Stimulated activated CD8-positive, alpha-beta memory T cell treated with anti-CD3 and anti-CD28 coated beads, Interleukin-4, amount 100 ng/mL, for 1 hour (primary cell): ENCODE measurements around the gene ASB13.
"Not testable (repeated sequence)": the region's sequence is repeated elsewhere in the genome, so short reads cannot be mapped to it uniquely, and the experiment has no call there.

Experiments used
- DNase-seq, 2 donors: peaks; one replicate each; pipeline ENCODE4 v3.0.0-alpha.2; 2020; ENCODE audit warnings: low read depth in 2 of 2, low spot score in 1 of 2

ASB13 gene

DNA sequence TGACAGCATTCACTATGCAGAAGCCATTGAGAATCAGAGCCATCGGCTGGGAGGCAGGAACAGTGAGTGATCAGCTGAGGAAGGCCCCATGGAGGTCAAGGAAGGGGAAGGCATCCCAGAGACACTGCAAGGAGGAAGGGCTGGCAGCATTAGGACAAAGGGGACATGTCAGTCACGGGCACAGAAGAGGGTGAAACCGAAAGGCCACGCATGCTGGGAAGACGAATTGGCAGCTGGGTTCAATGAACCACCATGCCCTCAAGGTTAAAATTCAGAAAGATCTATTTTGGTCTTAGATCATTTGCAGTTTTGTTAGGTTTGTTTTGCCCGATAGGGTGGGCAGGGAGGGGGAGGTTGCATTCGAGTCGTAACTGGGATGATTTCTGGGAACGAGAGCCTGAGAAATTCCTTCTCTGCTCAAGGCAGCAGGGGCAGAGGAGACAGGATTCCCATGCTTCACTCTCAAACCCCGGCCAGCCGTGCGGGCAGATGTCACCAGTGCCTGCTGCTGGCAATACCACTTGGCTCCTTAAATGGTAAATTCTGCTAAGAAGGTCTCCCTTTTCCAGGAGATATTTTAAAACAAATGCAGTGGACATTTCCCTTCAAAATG lies 57.7 kb downstream of the ASB13 start:
- no peak for DNase-seq

DNA sequence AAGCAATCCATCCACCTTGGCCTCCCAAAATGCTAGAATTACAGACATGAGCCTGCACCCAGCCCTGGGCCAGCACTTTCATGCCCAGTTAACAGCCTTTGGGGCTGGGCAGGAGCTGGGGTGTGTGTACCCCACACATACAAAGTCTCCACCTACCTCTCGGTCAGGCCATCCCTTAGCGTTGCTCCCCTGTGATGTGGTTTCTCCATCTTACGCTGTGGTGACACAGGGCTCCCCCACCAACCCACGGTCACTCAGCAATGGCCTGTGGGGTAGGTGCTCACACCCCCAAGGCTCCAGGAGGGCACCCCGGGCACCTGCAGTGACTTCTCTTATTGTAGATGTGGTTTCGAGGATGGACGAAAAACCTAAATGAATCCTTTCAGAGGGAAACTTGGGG lies 58.8 kb downstream of the ASB13 start:
- no peak for DNase-seq

DNA sequence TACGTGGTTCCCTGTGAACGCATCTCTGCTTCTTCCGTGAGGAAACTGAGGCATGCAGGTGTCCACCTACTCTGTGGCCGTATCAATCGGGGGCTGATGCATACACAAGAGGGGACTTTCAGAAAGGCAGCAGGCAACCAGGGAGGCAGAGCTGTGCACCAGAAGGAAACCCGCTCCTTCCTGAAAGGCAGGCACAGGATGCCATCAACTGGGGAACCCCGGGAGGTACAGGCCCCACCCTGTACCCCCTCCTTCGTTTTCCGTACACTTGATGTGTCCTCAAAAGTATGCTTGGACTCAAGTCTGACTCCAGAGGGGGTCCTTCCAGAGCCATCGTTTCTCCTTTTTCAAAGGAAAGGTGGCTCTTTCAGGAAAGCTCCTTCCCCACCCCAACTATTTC lies 59.5 kb downstream of the ASB13 start:
- DNase-seq: no peak

DNA sequence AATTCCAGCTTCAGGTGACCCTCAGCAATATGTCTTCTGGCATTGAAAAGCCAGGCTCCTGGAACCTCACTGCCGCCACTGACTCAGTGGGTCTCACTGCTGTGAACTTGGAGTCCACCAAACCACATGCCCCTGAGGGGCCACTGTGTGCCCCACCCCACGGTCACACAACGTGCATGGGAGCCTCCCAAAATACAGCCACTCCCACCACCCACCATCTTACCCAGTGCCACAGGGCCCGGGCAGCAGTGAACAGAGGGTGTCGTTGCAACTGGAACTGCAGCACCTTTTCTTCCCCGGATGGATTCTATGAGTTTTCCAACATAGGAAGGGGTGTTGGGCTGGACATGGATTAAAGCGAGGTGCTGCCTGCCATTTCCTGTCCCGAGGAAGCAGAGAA lies 60.1 kb downstream of the ASB13 start:
- DNase-seq: no peak

DNA sequence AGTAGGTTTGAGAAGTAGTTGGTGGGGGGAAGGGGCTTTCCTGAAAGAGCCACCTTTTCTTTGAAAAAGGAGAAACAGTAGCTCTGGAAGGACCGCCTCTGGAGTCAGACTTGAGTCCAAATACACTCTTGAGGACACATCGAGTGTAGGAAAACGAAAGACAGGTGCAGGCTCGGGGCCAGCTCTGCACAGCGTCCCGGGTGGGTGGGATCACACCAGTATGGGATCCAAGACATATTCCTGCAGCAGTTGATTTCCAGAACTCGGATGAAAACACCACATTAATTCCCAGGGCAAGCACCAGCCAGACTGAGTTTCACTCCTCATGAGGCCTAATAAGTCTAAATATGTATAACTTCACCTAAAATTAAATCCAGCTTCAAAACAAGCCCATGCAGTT lies 61.4 kb downstream of the ASB13 start:
- no peak for DNase-seq

DNA sequence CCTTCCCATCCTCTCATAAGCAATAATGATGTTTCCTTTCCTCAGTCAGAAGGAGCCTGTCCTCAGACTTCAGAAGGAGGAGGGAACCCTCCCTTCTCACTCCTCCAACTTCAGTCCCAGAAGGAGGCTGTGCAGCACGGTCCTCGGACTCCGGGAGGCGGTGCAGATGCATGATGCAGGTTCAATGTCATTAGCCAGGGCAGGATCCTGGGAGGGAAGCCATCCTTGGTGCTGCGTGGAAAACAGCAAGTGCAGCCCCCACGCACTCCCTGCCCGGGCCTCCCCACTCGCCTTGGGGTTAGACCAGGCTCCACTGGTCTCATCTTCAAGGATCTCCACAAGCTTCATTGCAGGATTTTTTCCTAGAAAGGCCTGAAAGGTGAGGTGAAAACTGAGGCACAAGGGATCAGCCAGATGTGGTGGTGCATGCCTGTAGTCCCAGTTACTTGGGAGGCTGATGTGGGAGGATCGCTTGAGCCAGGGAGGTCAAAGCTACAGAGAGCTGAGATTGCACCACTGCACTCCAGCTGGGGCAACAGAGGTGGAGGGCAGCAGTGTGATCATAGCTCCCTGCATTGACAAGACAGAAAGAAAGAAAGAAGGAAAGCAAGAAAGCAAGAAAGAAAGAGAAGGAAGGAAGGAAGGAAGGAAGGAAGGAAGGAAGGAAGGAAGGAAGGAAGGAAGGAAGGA lies 62.0 kb downstream of the ASB13 start:
- no peak for DNase-seq

DNA sequence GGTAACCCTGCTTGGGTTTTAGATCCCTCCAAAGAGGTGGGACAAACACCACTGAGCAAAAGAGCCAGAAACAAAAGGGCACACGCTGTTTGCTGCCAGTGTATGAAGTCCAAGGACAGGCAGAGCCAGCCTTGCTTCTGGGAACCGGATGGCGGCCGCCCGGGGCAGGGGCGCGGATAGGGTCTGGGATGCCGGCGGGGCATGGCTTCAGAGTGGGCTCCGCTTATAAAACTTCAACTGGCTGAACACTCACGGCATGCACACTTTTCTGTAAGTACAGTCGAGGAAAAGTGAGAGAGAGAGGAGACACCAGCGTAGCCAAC lies 62.6 kb downstream of the ASB13 start:
- no peak for DNase-seq

DNA sequence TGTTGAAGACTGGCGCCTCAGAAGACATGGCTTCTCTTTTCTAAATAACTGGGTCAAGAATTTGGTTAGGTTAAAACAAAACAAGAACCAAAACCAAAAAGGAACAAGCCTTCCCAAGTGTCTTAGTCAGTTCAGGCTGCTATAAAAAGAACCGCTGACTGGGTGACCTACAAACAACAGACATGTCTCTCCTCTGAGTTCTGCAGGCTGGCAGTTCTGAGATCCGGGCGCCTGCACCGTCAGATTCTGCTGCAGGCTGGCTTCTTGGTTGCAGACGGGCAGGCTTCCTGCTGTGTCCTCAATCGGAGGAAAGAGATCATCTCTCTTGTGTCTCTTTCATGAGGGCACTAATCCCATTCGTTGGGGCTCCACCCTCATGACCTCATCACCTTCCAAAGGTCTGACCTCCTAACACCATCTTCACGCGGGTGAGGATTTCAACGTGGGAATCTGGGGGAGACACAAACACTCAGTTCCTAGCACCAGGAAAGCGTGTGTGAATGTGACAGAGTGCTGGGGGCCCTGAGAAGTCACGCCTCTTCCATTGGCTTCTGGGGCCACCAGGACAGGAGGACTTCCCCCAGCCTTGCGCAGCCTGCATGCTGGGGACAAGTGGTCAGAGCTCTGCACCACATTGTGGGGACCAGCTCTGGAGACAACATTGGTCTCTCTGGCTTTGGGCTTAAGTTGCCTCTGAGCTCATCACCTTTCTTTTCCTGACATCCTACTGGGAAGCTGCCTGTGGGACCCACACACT lies 63.1 kb downstream of the ASB13 start:
- no peak for DNase-seq

DNA sequence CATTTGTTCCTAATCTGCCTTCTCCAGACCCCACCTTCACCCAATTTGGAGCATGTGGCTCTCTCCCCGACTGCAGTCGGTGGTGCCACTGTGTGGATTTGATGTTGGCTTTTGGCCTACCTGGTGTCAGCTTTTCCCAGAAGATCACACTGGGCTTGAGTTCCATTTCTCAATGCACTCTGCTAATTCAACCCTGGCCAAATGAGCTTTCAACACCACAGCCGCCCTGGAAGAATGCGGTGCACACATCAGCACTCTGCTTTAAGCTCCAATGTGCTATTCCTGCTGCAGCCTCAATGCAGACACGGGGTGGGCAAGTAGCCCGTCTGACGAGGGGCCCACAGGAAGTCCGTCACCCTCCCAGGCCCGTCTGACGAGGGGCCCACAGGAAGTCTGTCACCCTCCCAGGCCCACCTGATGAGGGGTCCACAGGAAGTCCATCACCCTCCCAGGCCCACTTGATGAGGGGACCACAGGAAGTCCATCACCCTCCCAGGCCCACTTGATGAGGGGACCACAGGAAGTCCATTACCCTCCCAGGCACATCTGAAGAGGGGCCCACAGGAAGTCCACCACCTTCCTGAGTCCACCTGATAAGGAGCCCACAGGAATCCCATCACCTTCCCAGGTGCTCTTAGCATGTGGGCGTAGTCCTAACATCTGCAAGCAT lies 64.4 kb downstream of the ASB13 start:
- DNase-seq: no peak

DNA sequence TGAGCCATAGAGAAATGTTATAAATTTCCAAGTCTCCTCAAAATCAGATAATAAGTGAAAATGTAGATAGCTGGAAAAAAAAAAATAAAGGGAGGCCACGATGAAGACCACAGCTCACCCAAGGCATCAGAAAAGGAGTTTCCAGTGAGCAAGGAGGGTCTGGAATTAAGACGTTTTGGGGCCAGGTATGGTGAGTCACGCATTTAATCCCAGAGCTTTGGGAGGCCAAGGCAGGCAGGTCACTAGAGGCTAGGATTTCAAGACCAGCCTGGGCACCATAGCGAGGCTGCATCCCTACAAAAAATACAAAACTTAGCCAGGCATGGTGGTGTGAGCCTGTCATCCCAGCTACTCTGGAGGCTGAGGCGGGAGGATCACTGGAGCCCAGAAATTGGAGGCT lies 65.5 kb downstream of the ASB13 start:
- no peak for DNase-seq

DNA sequence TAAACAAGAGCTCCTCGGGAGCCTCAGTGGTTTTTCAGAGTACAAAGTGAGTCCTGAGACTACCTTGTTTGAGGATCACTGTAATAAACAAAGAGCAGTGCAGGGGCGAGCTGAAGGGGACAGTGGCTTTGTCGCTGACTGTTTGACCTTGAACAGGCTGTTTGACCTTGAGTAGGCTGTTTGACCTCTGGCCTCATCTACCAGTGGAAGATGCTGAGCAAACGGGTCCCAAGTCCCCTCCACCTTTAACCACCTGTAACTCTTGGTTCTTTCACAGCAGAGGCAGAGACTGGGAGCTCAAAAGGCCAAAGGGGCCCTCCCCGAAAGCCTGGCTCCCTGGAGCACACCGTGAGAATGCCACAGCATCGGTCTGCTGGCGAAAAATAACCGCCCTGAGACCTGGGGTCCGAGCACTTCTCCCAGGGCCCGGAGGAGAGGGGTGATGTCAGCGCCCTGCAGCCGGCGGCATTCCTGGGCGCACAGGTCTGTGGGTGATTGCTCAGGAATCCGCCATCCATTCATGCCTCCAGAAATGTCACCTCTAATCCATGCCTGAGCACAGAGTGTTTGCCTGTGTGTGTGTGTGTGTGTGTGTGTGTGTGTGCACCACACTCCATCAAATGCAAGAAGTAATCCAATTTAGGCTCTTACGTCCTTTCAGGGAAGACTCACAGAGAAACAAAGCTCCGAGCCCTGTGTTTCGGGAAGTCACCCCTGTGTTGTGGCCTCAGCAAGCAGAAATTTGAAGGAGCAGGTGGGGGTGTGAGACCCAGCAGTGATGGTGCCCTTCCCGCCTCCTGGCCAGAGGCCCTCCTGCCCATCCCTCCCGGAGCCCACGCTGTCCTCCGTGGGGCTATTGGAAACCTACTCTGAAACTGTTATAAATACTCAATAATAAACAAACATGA lies 66.5 kb downstream of the ASB13 start:
- DNase-seq: no peak

DNA sequence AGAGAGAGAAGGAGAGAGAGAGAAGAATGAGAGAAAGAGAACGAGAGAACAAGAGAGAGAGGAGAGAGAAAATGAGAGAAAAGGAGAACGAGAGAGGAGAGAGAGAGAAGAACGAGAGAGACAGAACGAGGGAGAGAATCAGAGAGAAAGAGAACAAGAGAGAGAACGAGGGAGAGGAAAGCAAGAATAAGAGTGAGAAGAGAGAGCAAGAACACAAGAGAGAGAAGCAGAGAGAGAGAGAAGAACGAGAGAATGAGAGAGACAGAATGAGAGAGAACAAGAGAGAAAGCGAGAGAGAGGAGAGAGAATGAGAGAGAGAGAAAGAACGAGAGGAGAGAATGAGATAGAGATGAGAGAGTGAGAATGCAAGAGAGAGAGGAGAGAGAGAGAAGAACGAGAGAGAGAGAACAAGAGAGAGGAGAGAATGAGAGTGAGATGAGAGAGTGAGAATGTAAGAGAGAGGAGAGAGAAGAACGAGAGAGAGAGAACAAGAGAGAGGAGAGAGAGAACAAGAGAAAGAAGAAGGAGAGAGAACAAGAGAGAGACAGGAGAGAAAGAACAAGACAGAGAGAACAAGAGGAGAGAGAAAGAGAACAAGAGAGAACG lies 68.2 kb downstream of the ASB13 start:
- DNase-seq: no peak

DNA sequence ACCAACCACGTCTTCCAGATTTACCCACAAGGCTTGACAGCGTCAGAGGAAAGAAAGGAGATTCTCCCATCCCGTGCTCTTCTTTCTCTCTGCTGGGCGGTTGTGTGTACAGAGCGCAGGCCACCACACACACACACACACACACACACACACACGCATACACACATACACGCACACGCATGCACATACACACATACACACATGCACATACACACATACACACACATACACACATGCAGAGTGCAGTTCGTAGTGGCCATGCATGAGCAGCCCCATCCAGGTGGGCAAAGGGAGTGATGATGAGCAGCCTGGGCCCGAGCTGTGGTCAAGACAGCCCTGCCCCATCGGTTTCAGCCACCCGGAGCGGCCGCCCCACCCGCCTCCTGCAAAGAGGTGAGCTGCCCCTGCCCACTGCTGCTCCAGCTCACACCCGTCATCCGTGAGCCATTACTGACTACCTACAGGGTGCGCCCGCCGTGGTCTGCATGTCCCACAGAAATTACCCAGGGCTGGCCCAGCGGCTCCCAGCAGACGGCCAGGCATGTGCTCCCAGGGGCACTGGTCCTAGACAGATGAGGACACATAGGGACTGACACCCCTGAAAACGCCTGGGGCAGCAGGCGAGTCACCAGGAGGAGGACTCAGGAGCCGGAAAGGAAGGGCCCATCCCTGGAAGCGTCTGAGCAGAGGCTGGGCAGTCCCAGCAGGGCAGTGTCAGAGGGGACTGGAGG lies 69.6 kb downstream of the ASB13 start:
- no peak for DNase-seq

DNA sequence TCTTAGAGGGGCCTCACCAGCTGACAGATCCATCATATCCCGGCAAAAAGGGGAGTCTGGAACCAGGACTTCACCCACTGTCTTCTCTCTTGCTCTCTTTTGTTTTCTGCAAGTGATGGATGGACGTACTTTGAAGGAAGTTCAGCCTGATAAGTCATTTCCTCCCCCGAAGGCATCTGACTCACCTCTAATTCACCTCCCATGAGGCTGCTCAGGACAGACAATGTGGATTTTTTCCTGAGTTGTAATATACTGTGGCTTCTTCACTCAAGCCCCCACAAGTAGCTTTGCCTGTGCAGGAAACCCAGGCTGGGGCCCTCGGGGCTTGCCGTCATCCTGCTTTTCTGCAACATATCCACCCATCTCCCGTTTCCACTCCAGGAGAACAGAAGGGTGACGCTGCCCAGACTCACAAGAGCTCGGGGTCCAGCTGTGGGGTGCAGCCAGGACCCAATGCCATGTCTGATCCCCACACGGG lies 70.4 kb downstream of the ASB13 start:
- no peak for DNase-seq

DNA sequence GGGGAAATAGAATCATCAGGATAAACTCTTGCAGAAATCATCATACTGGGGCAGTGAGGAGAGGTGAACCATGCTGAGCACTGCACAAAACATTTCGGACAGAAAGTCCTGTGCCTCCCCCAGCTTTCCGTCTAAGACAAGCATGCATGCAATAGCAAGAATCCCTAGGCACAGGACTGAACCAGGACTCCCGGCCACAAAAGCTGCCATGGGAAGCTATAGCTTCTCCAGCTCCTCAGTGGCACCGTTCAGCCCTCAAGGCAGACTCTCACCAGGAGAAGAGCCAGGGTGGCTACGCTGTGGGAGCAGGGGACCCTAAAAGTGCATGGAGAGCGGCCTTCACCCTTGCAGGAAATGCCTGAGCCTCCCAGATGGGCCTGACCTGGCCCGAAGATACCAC lies 70.8 kb downstream of the ASB13 start:
- no peak for DNase-seq

DNA sequence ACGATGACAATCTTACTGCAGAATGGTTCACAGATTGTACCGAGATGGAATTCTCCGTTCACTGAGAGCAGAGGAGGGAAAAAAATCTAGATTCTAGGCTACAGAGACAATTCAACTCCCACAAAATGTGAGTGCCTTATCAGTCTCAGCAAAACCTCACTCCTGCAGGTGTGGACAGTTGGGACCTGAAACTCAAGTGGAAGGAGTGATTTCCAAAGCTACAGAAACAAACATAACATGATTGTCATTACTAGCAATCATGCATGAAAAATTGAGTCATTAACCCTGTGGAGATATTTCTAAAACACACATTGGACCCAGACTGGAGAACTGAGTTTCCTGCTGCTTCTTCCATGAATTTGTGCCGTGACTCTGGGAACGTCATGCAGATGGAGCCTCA lies 71.3 kb downstream of the ASB13 start:
- DNase-seq: no peak

DNA sequence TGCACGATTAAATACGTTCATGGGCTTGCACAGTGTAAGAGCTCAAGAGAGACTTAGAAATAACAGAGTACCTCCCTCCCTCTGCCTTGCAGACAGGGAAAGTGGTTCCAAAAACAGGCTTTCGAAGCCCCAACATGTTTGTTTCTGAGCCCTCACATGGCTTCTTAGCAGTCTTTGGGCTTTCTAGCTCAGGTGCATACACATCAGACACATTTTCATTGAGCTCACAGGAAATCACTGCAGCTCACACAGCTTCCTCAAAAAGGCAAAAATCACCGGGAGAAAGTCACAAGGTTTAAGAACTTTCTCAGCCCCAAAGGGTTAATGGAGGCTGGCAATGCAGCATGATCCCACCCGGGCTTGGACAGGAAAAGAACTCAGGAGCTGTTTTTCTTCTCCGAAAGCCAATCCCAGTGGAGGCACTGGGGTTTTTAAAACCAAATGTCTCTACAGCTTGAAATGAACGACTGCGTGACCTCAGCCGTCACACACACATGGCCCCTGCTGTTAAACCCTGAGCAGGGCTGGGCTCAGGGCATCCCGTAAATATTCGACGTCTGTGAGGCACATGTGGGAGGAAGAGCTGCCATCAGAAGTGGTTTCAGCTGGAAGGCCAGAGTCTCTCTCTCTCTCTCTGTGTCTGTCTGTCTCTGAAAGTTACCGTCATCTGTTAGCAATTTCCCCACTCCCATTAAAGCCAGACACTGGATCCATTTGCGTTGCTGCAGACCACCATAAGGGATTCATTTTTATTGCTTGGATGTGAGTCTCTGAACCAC lies 71.9 kb downstream of the ASB13 start:
- DNase-seq: no peak

DNA sequence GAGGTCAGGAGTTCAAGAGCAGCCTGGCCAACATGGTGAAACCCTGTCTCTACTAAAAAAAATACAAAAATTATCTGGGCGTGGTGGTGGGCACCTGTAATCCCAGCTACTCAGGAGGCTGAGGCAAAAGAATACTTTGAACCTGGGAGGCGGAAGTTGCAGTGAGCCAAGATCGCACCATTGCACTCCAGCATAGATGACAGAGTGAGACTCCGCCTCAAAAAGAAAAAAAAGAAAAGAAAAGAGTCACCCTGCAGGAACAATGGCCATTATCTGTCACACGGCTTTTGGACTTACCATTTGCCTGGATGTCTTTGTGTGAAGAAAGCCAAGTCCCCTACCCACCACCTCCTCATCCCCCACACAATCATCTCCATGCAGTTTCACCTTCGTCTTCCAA lies 73.0 kb downstream of the ASB13 start:
- not testable (repeated sequence) for DNase-seq

DNA sequence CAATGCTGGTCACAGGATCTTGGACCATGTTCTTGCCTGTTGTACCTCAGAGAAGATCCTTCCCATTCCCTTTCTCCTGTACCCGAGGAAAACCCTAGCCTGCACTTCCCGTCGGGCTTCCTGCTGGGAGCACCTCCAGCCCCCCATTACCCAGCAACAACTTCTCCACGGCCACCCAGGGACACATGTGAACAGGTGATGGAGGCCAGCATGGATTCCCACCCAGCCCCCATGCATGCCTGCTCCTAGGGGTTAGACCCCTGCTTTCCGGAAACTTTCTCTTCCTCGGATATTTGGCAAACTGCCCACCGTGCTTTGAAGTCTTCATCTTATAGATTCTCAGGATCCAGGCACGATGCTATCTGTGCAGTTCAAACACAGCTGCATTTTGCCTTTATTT lies 74.3 kb downstream of the ASB13 start:
- DNase-seq: no peak
